Measurements from ENCODE around the gene AGMAT.

DNA sequence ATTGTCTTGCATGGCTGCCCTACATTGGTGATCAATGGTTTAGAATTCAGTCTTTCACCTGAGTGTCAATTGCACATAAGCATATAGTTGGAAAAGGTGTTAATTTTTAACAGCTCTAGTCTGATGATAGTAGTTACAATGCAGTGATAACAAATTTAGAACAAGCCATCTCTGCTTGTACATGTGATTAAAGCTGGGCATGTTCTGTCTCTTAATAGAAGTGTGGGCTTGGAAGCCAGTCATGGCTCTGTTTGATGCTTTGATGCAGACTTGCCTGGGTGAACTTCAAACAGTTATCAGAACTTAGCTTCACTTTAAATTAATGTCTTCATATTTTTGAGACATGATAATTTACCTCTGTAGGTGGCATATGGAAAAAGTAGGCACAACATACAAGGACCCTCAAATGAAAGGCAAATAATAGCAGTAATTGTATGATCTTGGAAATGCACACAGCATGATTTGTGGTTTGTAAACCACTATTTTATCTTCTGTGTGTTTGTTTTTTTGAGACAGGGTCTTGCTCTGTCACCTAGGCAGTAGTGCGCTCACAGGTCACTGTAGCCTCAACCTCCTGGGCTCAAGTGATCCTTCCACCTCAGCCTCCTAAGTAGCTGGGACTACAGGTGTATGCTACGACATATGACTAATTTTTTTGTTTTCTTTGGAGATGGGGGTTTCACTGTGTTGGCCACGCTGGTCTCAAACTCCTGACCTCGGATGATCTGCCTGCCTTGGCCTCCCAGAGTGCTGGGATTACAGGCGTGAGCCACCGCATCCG, 36.2 kb upstream of the AGMAT start:
- TF ChIP-seq BRD9 (IDR thresholded peaks at IDR 0.05; ENCODE audit: low read depth, partially characterized antibody), result no peak
- TF ChIP-seq EZH2 (IDR thresholded peaks at IDR 0.05; ENCODE audit: borderline replicate concordance, low read depth, low read length), result no peak
- TF ChIP-seq, protein P1, sequence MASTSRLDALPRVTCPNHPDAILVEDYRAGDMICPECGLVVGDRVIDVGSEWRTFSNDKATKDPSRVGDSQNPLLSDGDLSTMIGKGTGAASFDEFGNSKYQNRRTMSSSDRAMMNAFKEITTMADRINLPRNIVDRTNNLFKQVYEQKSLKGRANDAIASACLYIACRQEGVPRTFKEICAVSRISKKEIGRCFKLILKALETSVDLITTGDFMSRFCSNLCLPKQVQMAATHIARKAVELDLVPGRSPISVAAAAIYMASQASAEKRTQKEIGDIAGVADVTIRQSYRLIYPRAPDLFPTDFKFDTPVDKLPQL (IDR thresholded peaks at IDR 0.05; ENCODE audit: extremely low read depth, insufficient read length), result no peak
- TF ChIP-seq, protein P2, sequence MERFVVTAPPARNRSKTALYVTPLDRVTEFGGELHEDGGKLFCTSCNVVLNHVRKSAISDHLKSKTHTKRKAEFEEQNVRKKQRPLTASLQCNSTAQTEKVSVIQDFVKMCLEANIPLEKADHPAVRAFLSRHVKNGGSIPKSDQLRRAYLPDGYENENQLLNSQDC (CRISPR knock-in tag; IDR thresholded peaks at IDR 0.05), result no peak
- TF ChIP-seq, protein P3, sequence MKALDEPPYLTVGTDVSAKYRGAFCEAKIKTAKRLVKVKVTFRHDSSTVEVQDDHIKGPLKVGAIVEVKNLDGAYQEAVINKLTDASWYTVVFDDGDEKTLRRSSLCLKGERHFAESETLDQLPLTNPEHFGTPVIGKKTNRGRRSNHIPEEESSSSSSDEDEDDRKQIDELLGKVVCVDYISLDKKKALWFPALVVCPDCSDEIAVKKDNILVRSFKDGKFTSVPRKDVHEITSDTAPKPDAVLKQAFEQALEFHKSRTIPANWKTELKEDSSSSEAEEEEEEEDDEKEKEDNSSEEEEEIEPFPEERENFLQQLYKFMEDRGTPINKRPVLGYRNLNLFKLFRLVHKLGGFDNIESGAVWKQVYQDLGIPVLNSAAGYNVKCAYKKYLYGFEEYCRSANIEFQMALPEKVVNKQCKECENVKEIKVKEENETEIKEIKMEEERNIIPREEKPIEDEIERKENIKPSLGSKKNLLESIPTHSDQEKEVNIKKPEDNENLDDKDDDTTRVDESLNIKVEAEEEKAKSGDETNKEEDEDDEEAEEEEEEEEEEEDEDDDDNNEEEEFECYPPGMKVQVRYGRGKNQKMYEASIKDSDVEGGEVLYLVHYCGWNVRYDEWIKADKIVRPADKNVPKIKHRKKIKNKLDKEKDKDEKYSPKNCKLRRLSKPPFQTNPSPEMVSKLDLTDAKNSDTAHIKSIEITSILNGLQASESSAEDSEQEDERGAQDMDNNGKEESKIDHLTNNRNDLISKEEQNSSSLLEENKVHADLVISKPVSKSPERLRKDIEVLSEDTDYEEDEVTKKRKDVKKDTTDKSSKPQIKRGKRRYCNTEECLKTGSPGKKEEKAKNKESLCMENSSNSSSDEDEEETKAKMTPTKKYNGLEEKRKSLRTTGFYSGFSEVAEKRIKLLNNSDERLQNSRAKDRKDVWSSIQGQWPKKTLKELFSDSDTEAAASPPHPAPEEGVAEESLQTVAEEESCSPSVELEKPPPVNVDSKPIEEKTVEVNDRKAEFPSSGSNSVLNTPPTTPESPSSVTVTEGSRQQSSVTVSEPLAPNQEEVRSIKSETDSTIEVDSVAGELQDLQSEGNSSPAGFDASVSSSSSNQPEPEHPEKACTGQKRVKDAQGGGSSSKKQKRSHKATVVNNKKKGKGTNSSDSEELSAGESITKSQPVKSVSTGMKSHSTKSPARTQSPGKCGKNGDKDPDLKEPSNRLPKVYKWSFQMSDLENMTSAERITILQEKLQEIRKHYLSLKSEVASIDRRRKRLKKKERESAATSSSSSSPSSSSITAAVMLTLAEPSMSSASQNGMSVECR (CRISPR knock-in tag; IDR thresholded peaks at IDR 0.05), result no peak
- TF ChIP-seq EP300 (IDR thresholded peaks at IDR 0.05; ENCODE audit: low read length), result no peak
- no peak for TF ChIP-seq POLR2A (conservative IDR thresholded peaks at IDR 0.05)
- TF ChIP-seq, protein P4, sequence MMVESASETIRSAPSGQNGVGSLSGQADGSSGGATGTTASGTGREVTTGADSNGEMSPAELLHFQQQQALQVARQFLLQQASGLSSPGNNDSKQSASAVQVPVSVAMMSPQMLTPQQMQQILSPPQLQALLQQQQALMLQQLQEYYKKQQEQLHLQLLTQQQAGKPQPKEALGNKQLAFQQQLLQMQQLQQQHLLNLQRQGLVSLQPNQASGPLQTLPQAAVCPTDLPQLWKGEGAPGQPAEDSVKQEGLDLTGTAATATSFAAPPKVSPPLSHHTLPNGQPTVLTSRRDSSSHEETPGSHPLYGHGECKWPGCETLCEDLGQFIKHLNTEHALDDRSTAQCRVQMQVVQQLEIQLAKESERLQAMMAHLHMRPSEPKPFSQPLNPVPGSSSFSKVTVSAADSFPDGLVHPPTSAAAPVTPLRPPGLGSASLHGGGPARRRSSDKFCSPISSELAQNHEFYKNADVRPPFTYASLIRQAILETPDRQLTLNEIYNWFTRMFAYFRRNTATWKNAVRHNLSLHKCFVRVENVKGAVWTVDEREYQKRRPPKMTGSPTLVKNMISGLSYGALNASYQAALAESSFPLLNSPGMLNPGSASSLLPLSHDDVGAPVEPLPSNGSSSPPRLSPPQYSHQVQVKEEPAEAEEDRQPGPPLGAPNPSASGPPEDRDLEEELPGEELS (CRISPR knock-in tag; IDR thresholded peaks at IDR 0.05; ENCODE audit: borderline replicate concordance), result no peak
- TF ChIP-seq NFXL1 (CRISPR knock-in tag; IDR thresholded peaks at IDR 0.05), result no peak
- no peak for TF ChIP-seq ZNF41 (CRISPR knock-in tag; conservative IDR thresholded peaks at IDR 0.05)
- TF ChIP-seq, protein P5, sequence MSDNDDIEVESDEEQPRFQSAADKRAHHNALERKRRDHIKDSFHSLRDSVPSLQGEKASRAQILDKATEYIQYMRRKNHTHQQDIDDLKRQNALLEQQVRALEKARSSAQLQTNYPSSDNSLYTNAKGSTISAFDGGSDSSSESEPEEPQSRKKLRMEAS (CRISPR knock-in tag; IDR thresholded peaks at IDR 0.05), result no peak
- TF ChIP-seq FOXK1 (CRISPR knock-in tag; IDR thresholded peaks at IDR 0.05; ENCODE audit: borderline replicate concordance), result no peak

Data from K562 (cell line).